IMR-90 (cell line): ENCODE results near the gene CLTA. TPM values are rescaled to one million over a fixed set of nuclear protein-coding genes. Genes with fewer than 3 reads are reported as not detected.

Experiments
- ATAC-seq: fragments of 200-7000 bp; cut with Tn5 transposase; 2 replicates; pipeline ENCODE4 v1.9.1; 2020; ENCODE audit warnings: low read depth, mild to moderate bottlenecking, moderate library complexity
- BruUV-seq: library from RNA; stranded (reverse); fragments of 400-500 nt; replicated peaks from 2 replicates; lab custom pipeline; 2021; lab: Mats Ljungman, UMichigan
- CTCF ChIA-PET: fragments of 300-600 bp; formaldehyde crosslinking; extraction: SDS; loops from one replicate; lab custom pipeline; 2021; ENCODE audit warnings: antibody characterized with exemption; lab: Yijun Ruan, JAX
- POLR2A ChIA-PET: fragments of 300-600 bp; sonication (Branson Sonifier 250); formaldehyde crosslinking; loops from one replicate; lab custom pipeline; 2022; ENCODE audit warnings: antibody characterized with exemption; ENCODE audit not compliant: unreplicated experiment; lab: Charles Lee
- DNase-seq: peaks from one replicate; pipeline ENCODE4 v3.0.0; 2013
- H2AFZ ChIP-seq: replicated peaks from 2 replicates; pipeline ENCODE3; 2013; ENCODE audit warnings: low read length, mild to moderate bottlenecking; ENCODE audit not compliant: poor library complexity
- H2AK5ac ChIP-seq: 2 replicates; pipeline ENCODE4 v1.6.1; 2013; ENCODE audit warnings: low read depth, low read length, inconsistent platforms
- H2AK9ac ChIP-seq: replicated peaks from 2 replicates; pipeline ENCODE3; 2013; ENCODE audit warnings: mild to moderate bottlenecking, low read depth, low read length, moderate library complexity; ENCODE audit not compliant: poor library complexity
- H2BK120ac ChIP-seq: 2 replicates; pipeline ENCODE4 v1.6.1; 2013; ENCODE audit warnings: low read depth, low read length, inconsistent platforms
- H2BK15ac ChIP-seq: 3 replicates; pipeline ENCODE4 v1.6.1; 2013; ENCODE audit warnings: low read depth, low read length, inconsistent platforms
- H2BK20ac ChIP-seq: 2 replicates; pipeline ENCODE4 v1.6.1; 2013; ENCODE audit warnings: low read depth, mild to moderate bottlenecking, inconsistent platforms, low read length, moderate library complexity
- H2BK5ac ChIP-seq: 2 replicates; pipeline ENCODE4 v1.6.1; 2013; ENCODE audit warnings: mild to moderate bottlenecking, low read depth, low read length, inconsistent platforms; ENCODE audit not compliant: poor library complexity, severe bottlenecking
- H3K14ac ChIP-seq: replicated peaks from 2 replicates; pipeline ENCODE4 v1.6.1; 2013; ENCODE audit warnings: low read depth, low read length, inconsistent platforms
- H3K18ac ChIP-seq: 2 replicates; pipeline ENCODE4 v1.6.1; 2013; ENCODE audit warnings: low read depth, low read length, control low read depth
- H3K23ac ChIP-seq: 2 replicates; pipeline ENCODE4 v1.6.1; 2013; ENCODE audit warnings: low read depth, low read length, inconsistent platforms
- H3K27ac ChIP-seq: 2 replicates; pipeline ENCODE4 v1.5.1; 2013; ENCODE audit warnings: mild to moderate bottlenecking, control low read depth, low read length; ENCODE audit not compliant: insufficient read depth
- H3K27me3 ChIP-seq: 2 replicates; pipeline ENCODE4 v1.6.1; 2013; ENCODE audit warnings: low read length; ENCODE audit not compliant: control insufficient read depth, insufficient read depth
- H3K36me3 ChIP-seq: 2 replicates; pipeline ENCODE4 v1.6.1; 2013; ENCODE audit warnings: low read length, mixed read lengths; ENCODE audit not compliant: control insufficient read depth, insufficient read depth
- H3K4ac ChIP-seq: 2 replicates; pipeline ENCODE4 v1.6.1; 2013; ENCODE audit warnings: low read depth, low read length, inconsistent platforms
- H3K4me1 ChIP-seq: 2 replicates; pipeline ENCODE4 v1.6.1; 2013; ENCODE audit warnings: low read length, mixed read lengths; ENCODE audit not compliant: control insufficient read depth, insufficient read depth
- H3K4me2 ChIP-seq: 2 replicates; pipeline ENCODE4 v1.6.1; 2013; ENCODE audit warnings: low read depth, mild to moderate bottlenecking, control low read depth, low read length, moderate library complexity
- H3K4me3 ChIP-seq: 2 replicates; pipeline ENCODE4 v1.5.1; 2013; ENCODE audit warnings: low read depth, mild to moderate bottlenecking, control low read depth, low read length, moderate library complexity; ENCODE audit not compliant: insufficient read depth
- H3K56ac ChIP-seq: 2 replicates; pipeline ENCODE4 v1.6.1; 2013; ENCODE audit warnings: low read length, inconsistent platforms; ENCODE audit not compliant: insufficient read depth; ENCODE audit errors: extremely low read depth
- H3K79me1 ChIP-seq, 2 experiments: 2 replicates each; pipeline ENCODE4 v1.6.1; 2013; ENCODE audit warnings: low read length in 2 of 2, inconsistent platforms in 1 of 2, low read depth in 1 of 2
- H3K9ac ChIP-seq: 2 replicates; pipeline ENCODE4 v1.6.1; 2013; ENCODE audit warnings: low read depth, low read length, control low read depth
- H3K9me1 ChIP-seq: 2 replicates; pipeline ENCODE4 v1.6.1; 2013; ENCODE audit warnings: low read length, inconsistent platforms; ENCODE audit not compliant: insufficient read depth
- H3K9me3 ChIP-seq: 2 replicates; pipeline ENCODE4 v1.6.1; 2013; ENCODE audit warnings: low read length; ENCODE audit not compliant: control insufficient read depth, insufficient read depth
- H4K20me1 ChIP-seq: 2 replicates; pipeline ENCODE4 v1.6.1; 2013; ENCODE audit warnings: low read length, inconsistent platforms; ENCODE audit not compliant: insufficient read depth
- H4K5ac ChIP-seq: 2 replicates; pipeline ENCODE4 v1.6.1; 2013; ENCODE audit warnings: mild to moderate bottlenecking, low read depth, low read length, control low read depth
- H4K8ac ChIP-seq, 2 experiments: 2 replicates each; pipeline ENCODE4 v1.6.1; 2013; ENCODE audit warnings: low read depth in 2 of 2, low read length in 2 of 2, control low read depth in 1 of 2, inconsistent platforms in 1 of 2
- H4K91ac ChIP-seq: 2 replicates; pipeline ENCODE4 v1.6.1; 2013; ENCODE audit warnings: low read depth, low read length, inconsistent platforms; ENCODE audit not compliant: insufficient read depth
- BHLHE40 ChIP-seq: fragments of 150-350 bp; IDR thresholded peaks from 2 replicates; pipeline ENCODE4 v1.6.1; 2016; ENCODE audit warnings: mild to moderate bottlenecking, low read depth, low read length
- CEBPB ChIP-seq: IDR thresholded peaks from 2 replicates; pipeline ENCODE4 v1.6.1; 2012; ENCODE audit warnings: low read depth, low read length, improper control_type of control experiment
- CHD1 ChIP-seq: IDR thresholded peaks from 2 replicates; pipeline ENCODE4 v1.6.1; 2012; ENCODE audit warnings: low read depth, low read length, improper control_type of control experiment
- ELK1 ChIP-seq: fragments of 150-350 bp; IDR thresholded peaks from 2 replicates; pipeline ENCODE4 v1.6.1; 2016; ENCODE audit warnings: low read depth, mild to moderate bottlenecking, low read length, moderate library complexity, borderline replicate concordance
- FOS ChIP-seq: fragments of 150-350 bp; IDR thresholded peaks from 2 replicates; pipeline ENCODE4 v1.6.1; 2016; ENCODE audit warnings: low read depth, low read length
- MAFK ChIP-seq: IDR thresholded peaks from 2 replicates; pipeline ENCODE4 v1.6.1; 2012; ENCODE audit warnings: low read depth, low read length, improper control_type of control experiment
- MAZ ChIP-seq: IDR thresholded peaks from 2 replicates; pipeline ENCODE4 v1.6.1; 2012; ENCODE audit warnings: low read depth, mild to moderate bottlenecking, low read length, improper control_type of control experiment, moderate library complexity, borderline replicate concordance
- MXI1 ChIP-seq: IDR thresholded peaks from 2 replicates; pipeline ENCODE4 v1.6.1; 2012; ENCODE audit warnings: low read depth, mild to moderate bottlenecking, low read length, moderate library complexity, borderline replicate concordance
- NFE2L2 ChIP-seq: fragments of 150-350 bp; IDR thresholded peaks from 2 replicates; pipeline ENCODE4 v1.6.1; 2016; ENCODE audit warnings: low read depth, mild to moderate bottlenecking, low read length
- POLR2A ChIP-seq: IDR thresholded peaks from 2 replicates; pipeline ENCODE4 v1.6.1; 2012; ENCODE audit warnings: mild to moderate bottlenecking, low read depth, low read length
- RAD21 ChIP-seq: IDR thresholded peaks from 2 replicates; pipeline ENCODE4 v1.6.1; 2012; ENCODE audit warnings: low read length, improper control_type of control experiment
- RCOR1 ChIP-seq: IDR thresholded peaks from 2 replicates; pipeline ENCODE4 v1.6.1; 2012; ENCODE audit warnings: mild to moderate bottlenecking, low read length, improper control_type of control experiment; ENCODE audit not compliant: insufficient replicate concordance
- RFX5 ChIP-seq: IDR thresholded peaks from 2 replicates; pipeline ENCODE4 v1.8.0; 2012; ENCODE audit warnings: low read depth, mild to moderate bottlenecking, low read length, moderate library complexity
- SMC3 ChIP-seq: fragments of 150-350 bp; IDR thresholded peaks from 2 replicates; pipeline ENCODE4 v1.6.1; 2016; ENCODE audit warnings: low read depth, mild to moderate bottlenecking, antibody characterized with exemption, low read length, moderate library complexity
- WGBS, 2 experiments: methylation state at CpG; one replicate each; pipeline versions ENCODE4 v1.1.5 to v1.1.7; 2013; ENCODE audit warnings: missing lambda C conversion rate in 2 of 2; ENCODE audit not compliant: insufficient read length in 1 of 2; ENCODE audit errors: extremely low coverage in 2 of 2; 5-methylcytosine and 5-hydroxymethylcytosine counted together
- dilution Hi-C: fragments of 300-500 bp; cut with HindIII; formaldehyde crosslinking; loops from one replicate; pipeline ENCODE4 v1.14.3; 2018; ENCODE audit warnings: low sequenced_read_pairs; ENCODE audit not compliant: unreplicated experiment
- in situ Hi-C: fragments of 300-500 bp; cut with MboI; formaldehyde crosslinking; loops from 3 replicates; pipeline ENCODE4 v1.14.3; 2019; ENCODE audit warnings: low sequenced_read_pairs, inconsistent platforms, mixed read lengths
- intact Hi-C: fragments of 100-400 bp; cut with micrococcal nuclease; formaldehyde crosslinking; loops from 2 replicates; pipeline ENCODE4 v1.10.0; 2022
- polyA plus RNA-seq, 3 experiments: library from polyadenylated mRNA; depleted of rRNA; stranded (reverse); fragments of >200 nt; gene quantifications; 2 replicates each; pipeline ENCODE4 v1.2.3, GENCODE V29; 2012; ENCODE audit warnings: low replicate concordance in 1 of 3
- total RNA-seq: library from RNA; depleted of rRNA; stranded (reverse); fragments of >200 nt; gene quantifications from 2 replicates; pipeline ENCODE4 v1.2.3, GENCODE V29; 2012
- TF ChIP-seq, protein P1 (sequence below): conservative IDR thresholded peaks from 2 replicates; pipeline ENCODE4 v1.5.1; 2012; ENCODE audit warnings: mild to moderate bottlenecking, low read depth, low read length, improper control_type of control experiment
- TF ChIP-seq, protein P2 (sequence below): fragments of 150-350 bp; IDR thresholded peaks from 2 replicates; pipeline ENCODE4 v1.6.1; 2017; ENCODE audit warnings: mild to moderate bottlenecking, antibody characterized with exemption, low read length, low read depth

The CLTA gene
- total and polyA plus RNA-seq, 2 of the 4 experiments (the other 2 are of a cell fraction) = 133 to 246 TPM

- in situ Hi-C loops = no loop called here
- WGBS, 2 experiments = 100% methylated on average over 1 of the region's 6 CpGs; no CpG with 5 or more reads in 1 of the 2 experiments
Observed at GRCh38 chr9:36164372-36164771, 26.3 kb upstream of the CLTA start.

More at GRCh38 chr9:36164372-36164771, 26.3 kb upstream of the CLTA start:
- Histone ChIP-seq H2AK9ac (peak overlapping the region; percentile 12), H3K56ac (no peak overlapping the region), H3K27ac (0 out of 2 replicates have a peak overlapping the region, but pooled peaks have one; percentile 3), H4K8ac (peak overlapping the region in 1 of 2 experiments; percentile 1; a peak in 2 of 4 replicates), H3K23ac (no peak overlapping the region), H3K4me1 (peaks cover 31% of the 10 kb centered on the region), H3K4ac (0 out of 2 replicates have a peak overlapping the region, but pooled peaks have one; percentile 79), H4K91ac (peak overlapping the region; percentile 58), H3K27me3 (no peaks in the 10 kb centered on the region), H2BK15ac (peak overlapping the region; percentile 95; the same call in 1 of the 3 replicates), H4K5ac (no peak overlapping the region), H3K14ac (no peak overlapping the region; the same call in 1 of the 2 replicates), H3K9me3 (no peaks in the 10 kb centered on the region), H2BK20ac (peak overlapping the region; percentile 7; the same call in 1 of the 2 replicates), H2BK5ac (peak overlapping the region; percentile 78), H3K9me1 (peaks cover 32% of the 10 kb centered on the region), H4K20me1 (no peaks in the 10 kb centered on the region), H3K36me3 (peaks cover 5% of the 10 kb centered on the region), H3K4me3 (no peak overlapping the region), H3K18ac (0 out of 2 replicates have a peak overlapping the region, but pooled peaks have one; percentile 1), H2BK120ac (peak overlapping the region; percentile 89; the same call in 1 of the 2 replicates), H3K9ac (no peak overlapping the region), H3K4me2 (no peak overlapping the region), H3K79me1 (peaks cover 0 to 15% of the 10 kb centered on the region in 2 experiments; a peak in 2 of 4 replicates), H2AFZ (no peak overlapping the region), H2AK5ac (peak overlapping the region; percentile 18)
- no TSS peak for BruUV-seq
- dilution Hi-C loops (no loop called here), intact Hi-C loops (no loop called here)
- CTCF ChIA-PET = interaction anchor here (1.1 kb wide), 1 partner anchor 155 kb away, joined by 3 read pairs; no protein-coding TSS in a partner anchor
- no peak for ATAC-seq
- TF ChIP-seq RFX5 (no peak), RAD21 (no peak), CHD1 (no peak), SMC3 (no peak), BHLHE40 (no peak), MAZ (no peak), MXI1 (no peak), NFE2L2 (no peak), FOS (no peak), MAFK (no peak), CEBPB (no peak), POLR2A (no peak), RCOR1 (no peak), ELK1 (no peak)
- TF ChIP-seq, protein P1, sequence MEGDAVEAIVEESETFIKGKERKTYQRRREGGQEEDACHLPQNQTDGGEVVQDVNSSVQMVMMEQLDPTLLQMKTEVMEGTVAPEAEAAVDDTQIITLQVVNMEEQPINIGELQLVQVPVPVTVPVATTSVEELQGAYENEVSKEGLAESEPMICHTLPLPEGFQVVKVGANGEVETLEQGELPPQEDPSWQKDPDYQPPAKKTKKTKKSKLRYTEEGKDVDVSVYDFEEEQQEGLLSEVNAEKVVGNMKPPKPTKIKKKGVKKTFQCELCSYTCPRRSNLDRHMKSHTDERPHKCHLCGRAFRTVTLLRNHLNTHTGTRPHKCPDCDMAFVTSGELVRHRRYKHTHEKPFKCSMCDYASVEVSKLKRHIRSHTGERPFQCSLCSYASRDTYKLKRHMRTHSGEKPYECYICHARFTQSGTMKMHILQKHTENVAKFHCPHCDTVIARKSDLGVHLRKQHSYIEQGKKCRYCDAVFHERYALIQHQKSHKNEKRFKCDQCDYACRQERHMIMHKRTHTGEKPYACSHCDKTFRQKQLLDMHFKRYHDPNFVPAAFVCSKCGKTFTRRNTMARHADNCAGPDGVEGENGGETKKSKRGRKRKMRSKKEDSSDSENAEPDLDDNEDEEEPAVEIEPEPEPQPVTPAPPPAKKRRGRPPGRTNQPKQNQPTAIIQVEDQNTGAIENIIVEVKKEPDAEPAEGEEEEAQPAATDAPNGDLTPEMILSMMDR = no peak
- TF ChIP-seq, protein P2, sequence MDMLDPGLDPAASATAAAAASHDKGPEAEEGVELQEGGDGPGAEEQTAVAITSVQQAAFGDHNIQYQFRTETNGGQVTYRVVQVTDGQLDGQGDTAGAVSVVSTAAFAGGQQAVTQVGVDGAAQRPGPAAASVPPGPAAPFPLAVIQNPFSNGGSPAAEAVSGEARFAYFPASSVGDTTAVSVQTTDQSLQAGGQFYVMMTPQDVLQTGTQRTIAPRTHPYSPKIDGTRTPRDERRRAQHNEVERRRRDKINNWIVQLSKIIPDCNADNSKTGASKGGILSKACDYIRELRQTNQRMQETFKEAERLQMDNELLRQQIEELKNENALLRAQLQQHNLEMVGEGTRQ = no peak
- DNase-seq = no peak
- POLR2A ChIA-PET = interaction anchor here (1.0 kb wide), 1 partner anchor 16 kb away, joined by 3 read pairs; no protein-coding TSS in a partner anchor
